ENCODE results near the gene SLC9A9. TPM values are rescaled to one million over a fixed set of nuclear protein-coding genes. Genes with fewer than 3 reads are reported as not detected.

The SLC9A9 gene
- total RNA-seq, 2 experiments from 2014 or later, result 13.8 to 16.4 TPM

DNA sequence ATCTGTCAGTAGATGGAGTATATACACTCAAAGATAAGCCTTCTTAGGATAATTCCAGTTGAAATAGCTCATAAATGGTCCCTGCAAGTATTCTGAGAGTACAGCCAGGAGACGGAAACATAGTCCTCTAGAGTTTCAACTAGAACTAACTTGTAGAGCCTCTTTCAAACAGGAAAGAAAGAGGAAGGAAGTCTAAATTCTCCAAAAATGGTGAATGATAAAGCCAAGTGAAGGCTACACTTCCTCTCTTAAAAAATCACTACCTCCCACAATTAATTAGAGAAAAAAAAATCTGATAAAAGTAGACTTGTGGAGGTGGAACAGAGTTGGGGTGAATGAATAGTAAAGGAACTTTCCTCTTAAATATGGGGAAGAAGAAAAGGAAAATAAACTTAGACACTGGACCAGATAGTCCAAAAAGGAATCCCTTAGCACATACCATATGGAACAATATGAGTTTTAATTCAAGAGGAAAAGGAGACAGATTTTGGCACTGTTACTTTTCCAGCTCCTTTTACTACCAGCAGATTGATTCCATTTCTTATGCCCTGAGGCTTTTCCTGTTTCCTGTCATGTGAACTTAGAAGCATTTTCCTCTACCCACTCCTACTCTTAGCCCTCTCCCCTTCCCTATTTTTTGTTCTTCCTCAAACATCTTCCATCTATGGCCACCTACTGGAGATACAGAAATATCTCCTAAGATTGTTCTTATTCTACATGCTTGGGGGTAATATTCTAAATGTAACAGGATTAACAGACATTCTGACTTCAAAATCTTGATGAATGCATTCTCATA is 521.1 kb downstream of the SLC9A9 start:
- Mint-ChIP-seq H3K27me3 (no peaks in the 10 kb centered on the region), H3K9me3 (no peaks in the 10 kb centered on the region), H3K4me3 (no peak overlapping the region), H3K27ac (no peak overlapping the region), H3K4me1 (no peaks in the 10 kb centered on the region), H3K36me3 (ENCODE audit: low read depth) (no peaks in the 10 kb centered on the region)
- CTCF ChIA-PET, result no interaction called here
- DNase-seq, result no peak
- POLR2A ChIA-PET, result no interaction called here

DNA sequence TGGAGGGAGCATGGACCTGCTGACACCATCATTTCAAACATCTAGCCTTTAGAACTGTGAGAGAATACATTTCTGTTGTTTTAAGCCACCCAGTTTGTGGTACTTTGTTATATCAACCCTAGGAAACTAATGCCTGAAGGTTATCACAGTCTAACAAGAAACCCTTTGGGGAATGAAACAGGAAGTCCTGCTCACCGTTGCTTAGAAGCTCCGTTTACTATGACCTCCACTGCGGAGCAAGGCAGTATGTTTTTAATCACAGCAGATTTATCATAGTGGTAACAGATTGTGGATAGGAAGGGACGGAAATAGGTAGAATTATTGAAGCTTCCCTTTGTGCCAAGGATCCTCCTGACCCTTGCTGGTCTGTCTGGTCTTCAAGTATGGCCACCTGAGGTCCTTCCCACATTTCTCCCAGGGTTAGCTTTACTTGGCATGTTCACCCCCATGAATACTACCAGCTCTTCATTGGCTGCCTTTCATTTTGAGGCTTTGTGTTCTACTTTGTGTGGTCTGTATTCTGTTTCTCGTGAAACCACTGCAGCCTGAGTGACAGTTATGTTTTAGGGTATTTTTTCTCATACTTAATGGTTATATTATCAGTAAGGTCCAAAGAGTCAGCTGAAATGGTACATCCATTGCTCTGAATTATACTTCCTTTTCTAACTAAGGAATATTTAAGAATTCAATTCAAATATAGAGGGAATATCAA is 527.1 kb downstream of the SLC9A9 start:
- Mint-ChIP-seq H3K4me1 (no peaks in the 10 kb centered on the region), H3K36me3 (ENCODE audit: low read depth) (peaks cover 2% of the 10 kb centered on the region), H3K27me3 (no peaks in the 10 kb centered on the region), H3K27ac (no peak overlapping the region), H3K4me3 (no peak overlapping the region), H3K9me3 (peaks cover 2% of the 10 kb centered on the region)
- POLR2A ChIA-PET, result no interaction called here
- CTCF ChIA-PET, result interaction anchor here (1.3 kb wide), 1 partner anchor 9 kb away, joined by 3 read pairs; no protein-coding TSS in a partner anchor
- no peak for DNase-seq

DNA sequence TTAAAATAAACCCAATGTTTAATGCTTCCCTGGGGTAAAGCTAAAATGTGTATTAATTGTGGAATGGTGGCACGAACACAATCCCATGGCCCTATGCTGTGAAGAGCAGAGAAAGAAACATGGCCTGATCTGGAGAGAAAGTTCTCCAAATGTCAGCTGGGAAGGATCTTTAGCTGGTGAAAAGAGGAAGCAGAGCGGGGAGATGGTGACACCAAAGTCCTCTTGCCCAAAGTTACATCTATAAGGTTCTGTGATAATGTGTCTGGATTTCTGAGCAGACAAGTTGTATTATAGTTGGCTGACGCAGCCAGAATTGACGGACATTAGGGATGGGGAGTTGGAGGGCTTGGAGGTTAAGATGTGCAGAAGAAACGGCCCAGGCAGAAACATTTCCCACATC is 532.5 kb downstream of the SLC9A9 start:
- Mint-ChIP-seq H3K4me3 (no peak overlapping the region), H3K4me1 (no peaks in the 10 kb centered on the region), H3K9me3 (no peaks in the 10 kb centered on the region), H3K36me3 (ENCODE audit: low read depth) (no peaks in the 10 kb centered on the region), H3K27ac (no peak overlapping the region), H3K27me3 (no peaks in the 10 kb centered on the region)
- CTCF ChIA-PET, result no interaction called here
- DNase-seq, result no peak
- POLR2A ChIA-PET, result no interaction called here

DNA sequence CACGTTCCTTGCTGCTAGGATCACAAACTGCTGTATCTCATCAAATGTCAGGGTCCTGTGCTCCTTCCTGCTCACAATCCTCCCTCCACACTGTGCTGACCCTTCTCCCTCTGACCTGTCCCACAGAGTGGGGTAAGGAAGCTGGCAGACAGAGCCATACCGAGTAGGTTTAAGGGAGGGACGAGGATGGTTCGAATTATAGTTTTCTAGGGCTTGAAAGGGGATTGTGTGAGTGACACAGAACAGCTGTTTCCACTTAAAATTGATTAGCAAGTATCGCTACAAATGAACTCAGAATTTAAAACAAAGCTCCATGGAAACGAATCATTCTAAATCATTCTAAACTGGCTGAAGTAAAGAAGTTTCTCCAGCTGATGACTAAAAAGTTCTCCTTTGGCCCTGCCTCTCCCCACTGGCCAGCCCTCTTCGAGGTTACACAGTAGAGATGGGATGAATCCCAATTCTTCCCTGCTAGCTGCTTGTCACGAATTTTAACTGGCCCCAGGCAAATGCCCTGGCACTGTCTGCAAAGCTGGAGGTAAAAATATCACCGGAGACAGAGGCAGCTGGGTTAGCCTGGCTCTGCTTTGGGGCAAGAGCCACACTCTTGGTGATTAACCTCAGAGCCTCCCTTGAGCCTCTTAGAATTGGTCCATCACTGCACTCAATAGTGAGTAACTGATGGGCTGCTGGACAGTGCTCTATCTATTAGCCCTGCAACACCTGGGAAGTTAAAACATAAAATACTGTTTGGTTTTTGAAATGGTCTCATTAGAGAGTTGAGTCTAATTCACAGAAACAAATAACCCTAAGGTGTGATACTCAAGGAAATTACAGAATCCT is 533.8 kb downstream of the SLC9A9 start:
- Mint-ChIP-seq H3K9me3 (peaks cover 2% of the 10 kb centered on the region), H3K27me3 (no peaks in the 10 kb centered on the region), H3K4me1 (no peaks in the 10 kb centered on the region), H3K27ac (no peak overlapping the region), H3K4me3 (no peak overlapping the region), H3K36me3 (ENCODE audit: low read depth) (no peaks in the 10 kb centered on the region)
- CTCF ChIA-PET, result interaction anchor here (1.0 kb wide), 1 partner anchor 14 kb away, joined by 3 read pairs; no protein-coding TSS in a partner anchor
- no peak for DNase-seq
- POLR2A ChIA-PET, result interaction anchor here (0.6 kb wide), 1 partner anchor 25 kb away, joined by 4 read pairs; no protein-coding TSS in a partner anchor

DNA sequence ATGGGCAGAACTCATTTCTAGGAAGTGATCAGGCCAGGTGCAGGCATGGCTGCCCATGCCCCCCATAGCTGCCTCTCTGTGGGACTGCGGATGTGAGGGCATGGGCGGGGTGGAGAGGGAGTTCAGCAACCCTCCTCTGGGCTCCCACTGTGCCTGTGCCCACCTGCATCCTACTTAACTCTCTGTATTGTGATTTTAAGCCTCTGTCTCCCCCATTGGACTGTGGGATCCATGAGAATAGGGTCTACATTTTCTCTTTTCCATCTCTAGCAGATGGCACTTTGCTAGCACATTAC is 534.4 kb downstream of the SLC9A9 start:
- CTCF ChIA-PET, result no interaction called here
- no peaks in the 10 kb centered on the region for H3K4me1 Mint-ChIP-seq
- H3K36me3 Mint-ChIP-seq (ENCODE audit: low read depth), result no peaks in the 10 kb centered on the region
- H3K27ac Mint-ChIP-seq, result no peak overlapping the region
- DNase-seq, result no peak
- H3K9me3 Mint-ChIP-seq, result peaks cover 4% of the 10 kb centered on the region
- POLR2A ChIA-PET, result no interaction called here
- H3K27me3 Mint-ChIP-seq, result no peaks in the 10 kb centered on the region
- no peak overlapping the region for H3K4me3 Mint-ChIP-seq

DNA sequence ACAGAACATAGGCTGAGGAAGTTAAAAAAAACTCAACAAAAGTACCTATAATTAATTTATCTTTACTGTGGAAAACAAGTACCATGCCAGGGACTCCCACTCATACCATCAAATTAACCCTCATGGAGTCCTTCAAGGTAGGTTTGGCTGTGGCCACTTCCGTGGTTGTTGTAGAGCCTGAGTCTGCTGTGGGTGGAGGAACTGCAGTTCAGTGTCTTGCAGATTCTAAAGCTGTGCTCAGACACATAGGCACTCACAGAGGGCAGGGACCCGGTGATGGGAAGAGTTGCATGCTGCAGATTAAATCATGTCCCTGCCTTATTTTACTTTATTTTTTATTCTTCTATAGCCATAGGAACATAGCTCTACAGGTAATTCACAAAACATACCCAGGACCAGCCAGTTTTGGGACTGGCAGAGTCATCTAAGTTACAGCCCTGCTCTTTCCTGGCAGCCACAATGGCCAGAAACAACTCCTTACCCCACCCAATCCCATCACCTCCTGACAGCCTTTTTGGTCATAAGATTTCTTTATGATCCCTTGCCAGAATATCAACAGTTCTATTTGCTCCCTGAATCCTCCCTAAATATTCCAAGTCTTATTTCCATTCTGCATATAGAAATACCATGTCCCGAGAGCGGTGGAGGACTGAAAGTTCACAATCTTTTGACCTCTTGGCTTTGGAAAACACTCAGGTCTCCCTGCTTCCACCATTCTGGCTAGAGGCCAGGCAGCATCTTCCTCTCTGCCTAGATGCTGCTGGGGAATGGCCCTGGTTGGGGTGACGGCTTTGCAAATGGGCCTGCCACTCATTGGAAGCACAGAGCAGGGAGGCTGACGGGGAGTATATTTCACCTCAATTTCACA is 535.0 kb downstream of the SLC9A9 start:
- Mint-ChIP-seq H3K9me3 (peaks cover 6% of the 10 kb centered on the region), H3K36me3 (ENCODE audit: low read depth) (no peaks in the 10 kb centered on the region), H3K27ac (no peak overlapping the region), H3K27me3 (no peaks in the 10 kb centered on the region), H3K4me3 (no peak overlapping the region), H3K4me1 (no peaks in the 10 kb centered on the region)
- DNase-seq, result no peak
- CTCF ChIA-PET, result interaction anchor here (0.9 kb wide), 1 partner anchor 8 kb away, joined by 3 read pairs; no protein-coding TSS in a partner anchor
- POLR2A ChIA-PET, result interaction anchor here (0.7 kb wide), 1 partner anchor 13 kb away, joined by 3 read pairs; no protein-coding TSS in a partner anchor

DNA sequence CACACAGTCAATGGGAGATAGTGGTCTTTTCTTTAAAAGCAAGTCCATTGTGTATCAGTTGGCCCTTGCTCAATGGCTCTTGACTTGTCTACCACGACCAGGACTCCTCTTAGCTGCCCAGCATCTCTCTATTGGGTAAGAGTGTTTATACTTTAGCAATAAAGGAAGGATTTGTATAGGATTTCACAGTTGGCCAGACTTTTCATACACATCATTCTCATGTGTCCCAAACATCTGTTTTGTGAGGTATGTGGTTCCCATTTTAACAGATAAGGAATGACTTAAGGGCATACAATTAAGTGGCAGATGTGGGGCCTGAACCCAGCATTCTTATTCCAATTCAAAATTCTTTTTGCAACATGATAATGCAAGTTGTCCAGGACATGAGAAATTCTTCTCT is 537.2 kb downstream of the SLC9A9 start:
- Mint-ChIP-seq H3K4me3 (no peak overlapping the region), H3K9me3 (peaks cover 6% of the 10 kb centered on the region), H3K27me3 (no peaks in the 10 kb centered on the region), H3K27ac (no peak overlapping the region), H3K36me3 (ENCODE audit: low read depth) (no peaks in the 10 kb centered on the region), H3K4me1 (no peaks in the 10 kb centered on the region)
- no peak for DNase-seq
- ChIA-PET CTCF (no interaction called here), POLR2A (no interaction called here)

DNA sequence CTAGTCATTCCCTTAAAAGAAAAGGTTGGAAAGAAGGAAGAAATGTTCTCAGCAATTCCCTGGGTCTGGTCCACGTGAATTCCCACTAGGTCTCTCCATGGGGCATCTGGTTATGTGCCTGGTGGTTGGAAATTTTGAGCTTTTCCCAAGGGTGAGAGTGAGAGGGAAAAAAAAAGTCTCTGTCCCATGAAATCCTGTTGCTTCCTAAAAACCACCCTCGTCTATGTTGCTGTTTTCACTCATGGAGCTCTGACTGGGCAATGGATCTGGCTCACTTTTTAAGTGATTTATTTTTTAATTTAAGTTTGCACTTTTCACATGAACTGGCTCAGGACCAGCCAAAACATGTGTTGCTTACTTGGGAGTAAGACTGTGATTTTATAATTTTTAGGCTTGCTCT is 538.6 kb downstream of the SLC9A9 start:
- ChIA-PET CTCF (no interaction called here), POLR2A (no interaction called here)
- Mint-ChIP-seq H3K27me3 (no peaks in the 10 kb centered on the region), H3K27ac (no peak overlapping the region), H3K4me1 (no peaks in the 10 kb centered on the region), H3K9me3 (peaks cover 6% of the 10 kb centered on the region), H3K36me3 (ENCODE audit: low read depth) (no peaks in the 10 kb centered on the region), H3K4me3 (no peak overlapping the region)
- no peak for DNase-seq

DNA sequence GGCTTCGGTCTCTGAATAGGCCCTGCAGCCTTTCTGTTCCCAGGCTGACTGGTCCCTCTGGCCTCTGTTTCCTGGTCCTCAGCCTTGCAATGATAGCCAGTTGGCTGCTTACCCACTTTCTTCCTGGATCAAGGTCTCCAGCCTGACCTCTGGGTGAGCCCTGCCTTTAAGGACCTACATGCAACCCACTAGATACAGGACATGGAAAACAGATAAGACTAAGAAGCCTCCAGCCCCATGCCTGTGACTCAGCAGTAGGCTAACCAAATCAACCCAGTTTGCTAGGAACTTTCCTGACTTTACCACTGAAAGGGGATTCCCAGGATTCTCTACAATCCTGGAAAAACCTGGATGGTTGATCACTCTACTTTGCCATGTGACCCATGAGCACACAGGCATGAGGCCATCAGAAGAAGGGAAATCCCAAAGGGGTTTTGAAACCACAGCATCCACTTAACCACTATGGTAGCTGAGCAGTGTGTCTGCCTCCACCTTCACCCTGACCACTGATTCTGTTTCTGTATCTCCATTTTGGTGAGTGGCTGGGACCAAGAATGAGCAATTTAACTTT is 540.6 kb downstream of the SLC9A9 start:
- no peak for DNase-seq
- ChIA-PET POLR2A (no interaction called here), CTCF (no interaction called here)
- H3K4me3 Mint-ChIP-seq, result no peak overlapping the region
- no peaks in the 10 kb centered on the region for H3K36me3 Mint-ChIP-seq (ENCODE audit: low read depth)
- no peak overlapping the region for H3K27ac Mint-ChIP-seq
- no peaks in the 10 kb centered on the region for H3K4me1 Mint-ChIP-seq
- H3K9me3 Mint-ChIP-seq, result peaks cover 6% of the 10 kb centered on the region
- H3K27me3 Mint-ChIP-seq, result no peaks in the 10 kb centered on the region

DNA sequence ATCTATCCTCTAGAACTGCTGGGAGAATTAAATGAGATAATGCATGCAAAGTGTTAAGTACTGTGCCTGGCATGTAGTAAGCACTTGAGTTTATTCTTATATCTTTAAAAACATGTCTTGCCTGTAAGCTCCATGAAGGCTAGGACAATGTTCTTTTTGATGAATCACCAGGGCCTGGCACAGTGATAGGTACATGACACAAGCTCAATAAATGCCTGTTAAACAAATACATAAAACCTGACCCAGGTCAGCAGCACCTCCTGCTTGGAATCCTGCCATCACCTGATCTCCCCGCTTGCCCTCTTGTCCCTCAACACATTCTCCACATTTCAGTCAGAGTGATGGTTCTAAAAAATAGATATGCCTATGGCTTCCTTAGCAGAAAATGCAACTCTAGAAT is 541.9 kb downstream of the SLC9A9 start:
- ChIA-PET POLR2A (no interaction called here), CTCF (interaction anchor here (1.2 kb wide), 1 partner anchor 14 kb away, joined by 3 read pairs; no protein-coding TSS in a partner anchor)
- H3K36me3 Mint-ChIP-seq (ENCODE audit: low read depth), result no peaks in the 10 kb centered on the region

DNA sequence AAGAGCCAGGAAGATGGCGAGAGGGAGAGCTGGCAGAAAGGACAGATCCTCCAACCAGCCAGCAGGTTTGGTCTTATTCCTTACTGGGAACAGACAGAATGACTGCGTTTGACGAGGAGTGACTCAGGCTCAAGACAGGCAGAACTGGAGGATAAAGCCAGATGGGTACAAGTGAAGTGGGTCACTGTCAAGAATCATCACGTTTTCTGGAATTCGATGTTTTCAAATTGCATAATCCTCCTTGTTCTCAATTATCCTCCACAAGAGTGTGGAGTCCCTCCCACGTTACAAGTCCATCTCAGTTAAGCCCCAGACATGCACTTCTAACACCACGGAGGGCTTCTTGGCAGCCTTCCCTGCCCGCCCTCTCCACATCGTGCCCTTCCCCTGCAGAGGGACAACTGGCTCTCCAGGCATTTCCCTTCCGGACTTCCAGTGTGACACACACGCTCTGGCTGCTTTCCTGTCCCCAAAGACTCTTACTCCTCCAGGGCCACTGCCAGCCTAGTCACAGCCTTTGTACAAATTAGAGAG is 545.6 kb downstream of the SLC9A9 start:
- H3K9me3 Mint-ChIP-seq, result no peaks in the 10 kb centered on the region
- H3K36me3 Mint-ChIP-seq (ENCODE audit: low read depth), result no peaks in the 10 kb centered on the region
- H3K27me3 Mint-ChIP-seq, result no peaks in the 10 kb centered on the region
- POLR2A ChIA-PET, result no interaction called here
- no peak overlapping the region for H3K4me3 Mint-ChIP-seq
- CTCF ChIA-PET, result no interaction called here
- no peak for DNase-seq
- peaks cover 20% of the 10 kb centered on the region for H3K4me1 Mint-ChIP-seq
- H3K27ac Mint-ChIP-seq, result no peak overlapping the region

More for the DNA sequence above, 541.9 kb downstream of the SLC9A9 start:
- Mint-ChIP-seq H3K4me3 (no peak overlapping the region), H3K27ac (no peak overlapping the region), H3K9me3 (peaks cover 6% of the 10 kb centered on the region), H3K27me3 (no peaks in the 10 kb centered on the region), H3K4me1 (peaks cover 2% of the 10 kb centered on the region)
- no peak for DNase-seq
